CD8-positive, alpha-beta memory T cell (primary cell): ENCODE measurements around the gene MOSPD3. TPM values are rescaled to one million over a fixed set of nuclear protein-coding genes. Genes with fewer than 3 reads are reported as not detected.

Experiments used
- CTCF ChIA-PET: fragments of 350-600 bp; sonication (Branson Sonifier 250); formaldehyde crosslinking; loops from one replicate; lab custom pipeline; 2021; ENCODE audit warnings: antibody characterized with exemption; lab: Charles Lee
- POLR2A ChIA-PET: fragments of 350-600 bp; sonication (Branson Sonifier 250); formaldehyde crosslinking; loops from one replicate; lab custom pipeline; 2021; ENCODE audit warnings: antibody characterized with exemption; lab: Charles Lee
- DNase-seq, 5 donors: peaks; one replicate each; pipeline versions ENCODE4 v3.0.0 to v3.0.0-alpha.2; 2020 to 2022; ENCODE audit warnings: mixed read lengths in 1 of 5
- H3K27ac ChIP-seq: one replicate; pipeline ENCODE4 v1.7.0; 2013; ENCODE audit warnings: low read depth, mild to moderate bottlenecking, low read length, moderate library complexity
- H3K27me3 ChIP-seq: 2 replicates; pipeline ENCODE4 v1.7.0; 2013; ENCODE audit warnings: low read length, mild to moderate bottlenecking; ENCODE audit not compliant: insufficient read depth, poor library complexity, severe bottlenecking
- H3K36me3 ChIP-seq: 2 replicates; pipeline ENCODE4 v1.7.0; 2013; ENCODE audit warnings: mild to moderate bottlenecking, low read length, moderate library complexity; ENCODE audit not compliant: insufficient read depth
- H3K4me1 ChIP-seq: 2 replicates; pipeline ENCODE4 v1.7.0; 2013; ENCODE audit warnings: mild to moderate bottlenecking, low read length, moderate library complexity; ENCODE audit not compliant: insufficient read depth
- H3K4me3 ChIP-seq: 2 replicates; pipeline ENCODE4 v1.7.0; 2013; ENCODE audit warnings: mild to moderate bottlenecking, low read length
- H3K9me3 ChIP-seq: 2 replicates; pipeline ENCODE4 v1.7.0; 2013; ENCODE audit warnings: mild to moderate bottlenecking, low read length
- H3K27ac Mint-ChIP-seq, 8 donors: one replicate each; pipeline ENCODE4 v1.8.0; 2020 to 2021; ENCODE audit warnings: mixed read lengths in 8 of 8, mild to moderate bottlenecking in 6 of 8, inconsistent platforms in 3 of 8, moderate library complexity in 3 of 8
- H3K27me3 Mint-ChIP-seq, 2 donors: one replicate each; pipeline ENCODE4 v1.8.0; 2020 to 2021; ENCODE audit warnings: mixed read lengths in 2 of 2, mild to moderate bottlenecking in 1 of 2, moderate library complexity in 1 of 2
- H3K36me3 Mint-ChIP-seq, 3 donors: one replicate each; pipeline ENCODE4 v1.8.0; 2020 to 2021; ENCODE audit warnings: mixed read lengths in 3 of 3, inconsistent platforms in 1 of 3, mild to moderate bottlenecking in 1 of 3
- H3K4me1 Mint-ChIP-seq, 3 donors: one replicate each; pipeline ENCODE4 v1.8.0; 2020 to 2021; ENCODE audit warnings: mixed read lengths in 3 of 3, inconsistent platforms in 1 of 3, mild to moderate bottlenecking in 1 of 3
- H3K4me3 Mint-ChIP-seq, 7 donors: one replicate each; pipeline ENCODE4 v1.8.0; 2020 to 2021; ENCODE audit warnings: mixed read lengths in 7 of 7, mild to moderate bottlenecking in 6 of 7, moderate library complexity in 4 of 7, inconsistent platforms in 2 of 7
- H3K9me3 Mint-ChIP-seq, 5 donors: one replicate each; pipeline ENCODE4 v1.8.0; 2020 to 2022; ENCODE audit warnings: mixed read lengths in 5 of 5, mild to moderate bottlenecking in 3 of 5, moderate library complexity in 2 of 5, inconsistent platforms in 1 of 5
- polyA plus RNA-seq: library from polyadenylated mRNA; unstranded; fragments of 300-500 nt; fragmentation: Illumina TruSeq; gene quantifications from one replicate; pipeline ENCODE4 v1.2.3, GENCODE V29; 2021
- total RNA-seq, 2 experiments: library from RNA; stranded (reverse); gene quantifications; one replicate each; pipeline ENCODE4 v1.2.3, GENCODE V29; 2021

MOSPD3 gene
- total and polyA plus RNA-seq, 3 experiments from 2014 or later: 16.2 to 29.7 (median 16.3) TPM

DNA sequence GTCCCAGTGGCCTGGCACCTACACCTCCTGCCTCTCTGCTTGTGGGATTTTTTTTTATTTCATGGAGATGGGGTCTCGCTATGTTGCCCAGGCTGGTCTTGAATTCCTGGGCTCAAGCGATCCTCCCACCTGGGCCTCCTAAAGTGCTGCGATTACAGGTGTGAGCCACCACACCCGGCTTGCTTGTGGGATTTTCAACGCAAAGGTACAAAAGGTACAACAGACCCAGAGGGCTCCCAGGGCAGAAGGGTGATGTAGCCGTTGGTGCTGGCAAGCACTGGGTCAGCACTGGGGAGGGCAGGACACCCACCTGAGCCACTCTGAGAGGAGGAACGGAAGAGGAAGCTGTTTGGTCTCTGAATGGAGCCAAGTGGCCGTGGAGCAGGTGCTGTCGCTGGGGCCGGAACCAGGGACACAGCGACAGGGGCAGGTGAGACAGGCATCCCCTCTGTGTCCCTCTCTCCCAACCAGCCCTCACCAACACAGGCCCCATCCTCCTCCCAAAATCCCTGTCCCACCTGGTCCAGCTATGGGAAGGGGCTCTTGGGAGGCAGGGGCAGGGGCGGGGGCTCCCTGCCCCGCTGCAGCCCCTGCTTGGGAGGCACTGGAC, 35.9 kb upstream of the MOSPD3 start:
- POLR2A ChIA-PET: no interaction called here
- H3K36me3 Mint-ChIP-seq: peaks cover 0 to 62% (median 4%) of the 10 kb centered on the region in 3 donors
- CTCF ChIA-PET: interaction anchor here (2.0 to 4.1 kb wide), 2 partner anchors 12 to 17 kb away, joined by 6 to 19 read pairs; no protein-coding TSS in a partner anchor

DNA sequence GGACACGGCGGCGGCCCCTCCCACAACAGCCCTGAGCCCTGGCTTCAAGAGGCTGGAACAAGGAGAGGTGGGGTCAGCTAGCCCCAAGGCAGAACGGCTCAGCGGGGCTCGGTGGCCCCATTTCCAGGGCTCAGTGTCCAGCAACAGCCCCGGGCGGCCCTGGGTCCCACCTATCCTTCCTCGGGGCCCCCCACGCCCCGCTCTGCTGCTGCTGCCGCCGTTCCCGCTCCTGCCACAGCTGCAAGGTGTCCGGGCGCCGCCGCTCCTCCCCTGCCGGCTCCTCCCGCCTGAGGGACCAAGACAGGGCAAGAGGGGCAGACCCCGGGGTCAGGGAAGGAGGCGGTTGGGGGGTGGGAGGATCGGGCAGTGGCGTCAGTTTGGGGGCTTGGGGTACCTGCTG, 35.2 kb upstream of the MOSPD3 start:
- peak in 1 of 5 donors; percentile 45 for DNase-seq
- Mint-ChIP-seq H3K9me3 (no peaks in the 10 kb centered on the region), H3K36me3 (peaks cover 0 to 56% (median 4%) of the 10 kb centered on the region in 3 donors), H3K4me1 (peaks cover under 1 to 11% (median 4%) of the 10 kb centered on the region in 3 donors), H3K4me3 (no peak overlapping the region), H3K27me3 (no peaks in the 10 kb centered on the region), H3K27ac (no peak overlapping the region)
- peaks cover 67% of the 10 kb centered on the region for H3K36me3 ChIP-seq
- no peaks in the 10 kb centered on the region for H3K27me3 ChIP-seq
- no peaks in the 10 kb centered on the region for H3K9me3 ChIP-seq
- H3K4me1 ChIP-seq: peaks cover 20% of the 10 kb centered on the region
- ChIA-PET CTCF (interaction anchor here (2.0 to 4.1 kb wide), 3 partner anchors 9 to 18 kb away, joined by 6 to 19 read pairs (median 6); partner anchors contain the start of genes FBXO24 and LRCH4), POLR2A (interaction anchor here (1.2 kb wide), 1 partner anchor 9 kb away, joined by 3 read pairs; the partner anchor contains the start of genes FBXO24 and LRCH4)
- H3K4me3 ChIP-seq: no peak overlapping the region
- no peak overlapping the region for H3K27ac ChIP-seq

More for the DNA sequence above, 35.9 kb upstream of the MOSPD3 start:
- Mint-ChIP-seq H3K9me3 (no peaks in the 10 kb centered on the region), H3K4me3 (no peak overlapping the region), H3K4me1 (peaks cover 6 to 11% (median 10%) of the 10 kb centered on the region in 3 donors), H3K27ac (peak overlapping the region in 1 of 8 donors; percentile 58), H3K27me3 (no peaks in the 10 kb centered on the region)
- Histone ChIP-seq H3K4me3 (no peak overlapping the region), H3K27me3 (no peaks in the 10 kb centered on the region), H3K9me3 (no peaks in the 10 kb centered on the region), H3K27ac (no peak overlapping the region), H3K4me1 (peaks cover 19% of the 10 kb centered on the region), H3K36me3 (peaks cover 61% of the 10 kb centered on the region)
- DNase-seq: no peak

DNA sequence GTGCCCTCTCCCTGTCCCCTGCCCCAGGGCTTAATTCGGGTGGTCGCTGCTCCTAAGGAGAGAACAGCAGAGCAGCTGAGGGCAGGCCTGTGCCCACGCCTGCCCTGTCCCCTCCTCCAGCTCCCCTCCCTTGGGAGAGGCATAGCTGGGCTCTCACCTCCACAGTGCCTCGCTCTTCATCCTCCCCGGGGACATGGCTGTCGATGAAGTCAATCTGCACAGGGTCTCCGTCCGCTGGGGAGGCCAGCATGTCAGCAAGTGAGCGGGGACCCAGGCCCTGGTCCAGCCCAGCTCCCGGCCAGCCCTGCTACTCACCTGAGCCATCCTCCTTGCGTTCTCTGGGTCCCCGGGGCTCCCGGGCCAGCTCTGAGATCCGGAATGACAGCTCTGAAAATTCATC, 34.8 kb upstream of the MOSPD3 start:
- peaks cover 1 to 13% (median 3%) of the 10 kb centered on the region in 3 donors for H3K4me1 Mint-ChIP-seq
- POLR2A ChIA-PET: interaction anchor here (1.2 kb wide), 1 partner anchor 8 kb away, joined by 3 read pairs; the partner anchor contains the start of genes FBXO24 and LRCH4
- no peaks in the 10 kb centered on the region for H3K9me3 Mint-ChIP-seq

DNA sequence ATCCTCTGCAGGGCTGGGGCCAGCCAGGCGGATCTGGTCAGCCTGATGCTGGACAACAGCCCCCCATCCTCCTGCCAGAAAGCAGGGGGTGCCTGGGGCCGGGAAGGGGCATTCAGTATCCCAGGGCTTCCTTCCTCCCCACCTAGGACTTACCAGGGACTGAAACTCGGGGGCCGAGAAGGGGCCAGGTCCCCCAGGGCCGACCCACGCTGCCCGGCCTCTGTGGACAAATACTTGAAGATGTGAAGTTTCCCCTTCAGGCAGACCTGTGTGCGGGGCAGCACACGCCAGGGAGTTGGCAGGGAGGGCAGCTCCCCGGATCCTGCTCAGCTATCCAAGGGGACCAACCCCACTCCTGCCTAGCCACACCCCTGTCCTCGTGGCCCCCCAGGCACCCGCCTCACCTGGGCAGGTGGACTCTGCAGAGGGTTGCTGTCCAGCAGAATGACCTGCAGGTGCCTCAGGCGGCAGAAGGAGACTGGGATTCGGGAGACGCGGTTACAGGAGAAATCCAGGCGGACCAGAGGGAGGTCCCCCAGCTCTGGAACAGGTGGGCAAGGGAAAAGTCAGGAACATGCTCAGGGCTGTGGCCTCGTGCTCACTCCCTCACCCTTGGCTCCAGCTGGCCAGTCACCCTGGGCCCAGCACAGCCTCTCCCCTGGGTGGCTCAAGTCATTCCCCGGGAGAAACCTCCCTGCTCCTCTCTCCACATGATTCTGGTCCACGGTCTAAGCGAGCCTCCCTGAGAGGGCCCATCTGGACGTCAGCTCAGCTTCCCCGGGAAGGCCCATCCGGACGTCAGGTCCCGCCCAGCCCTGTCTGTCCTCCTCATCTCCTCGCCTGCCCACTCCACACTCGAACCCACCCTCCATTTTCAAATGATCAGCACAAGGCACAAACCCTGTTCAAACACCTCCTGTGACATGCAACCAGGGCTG, 33.8 kb upstream of the MOSPD3 start:
- no peaks in the 10 kb centered on the region for H3K9me3 ChIP-seq

More for the DNA sequence above, 34.8 kb upstream of the MOSPD3 start:
- H3K27me3 Mint-ChIP-seq: no peaks in the 10 kb centered on the region
- no peaks in the 10 kb centered on the region for H3K9me3 ChIP-seq
- peaks cover 24% of the 10 kb centered on the region for H3K4me1 ChIP-seq
- H3K36me3 ChIP-seq: peaks cover 71% of the 10 kb centered on the region
- CTCF ChIA-PET: interaction anchor here (2.0 to 4.1 kb wide), 3 partner anchors 9 to 18 kb away, joined by 6 to 19 read pairs (median 6); partner anchors contain the start of genes FBXO24 and LRCH4
- no peaks in the 10 kb centered on the region for H3K27me3 ChIP-seq
- peaks cover 0 to 54% (median 4%) of the 10 kb centered on the region in 3 donors for H3K36me3 Mint-ChIP-seq
- no peak overlapping the region for H3K4me3 Mint-ChIP-seq
- H3K4me3 ChIP-seq: no peak overlapping the region
- DNase-seq: peak in 1 of 5 donors; percentile 45
- no peak overlapping the region for H3K27ac ChIP-seq
- H3K27ac Mint-ChIP-seq: no peak overlapping the region

DNA sequence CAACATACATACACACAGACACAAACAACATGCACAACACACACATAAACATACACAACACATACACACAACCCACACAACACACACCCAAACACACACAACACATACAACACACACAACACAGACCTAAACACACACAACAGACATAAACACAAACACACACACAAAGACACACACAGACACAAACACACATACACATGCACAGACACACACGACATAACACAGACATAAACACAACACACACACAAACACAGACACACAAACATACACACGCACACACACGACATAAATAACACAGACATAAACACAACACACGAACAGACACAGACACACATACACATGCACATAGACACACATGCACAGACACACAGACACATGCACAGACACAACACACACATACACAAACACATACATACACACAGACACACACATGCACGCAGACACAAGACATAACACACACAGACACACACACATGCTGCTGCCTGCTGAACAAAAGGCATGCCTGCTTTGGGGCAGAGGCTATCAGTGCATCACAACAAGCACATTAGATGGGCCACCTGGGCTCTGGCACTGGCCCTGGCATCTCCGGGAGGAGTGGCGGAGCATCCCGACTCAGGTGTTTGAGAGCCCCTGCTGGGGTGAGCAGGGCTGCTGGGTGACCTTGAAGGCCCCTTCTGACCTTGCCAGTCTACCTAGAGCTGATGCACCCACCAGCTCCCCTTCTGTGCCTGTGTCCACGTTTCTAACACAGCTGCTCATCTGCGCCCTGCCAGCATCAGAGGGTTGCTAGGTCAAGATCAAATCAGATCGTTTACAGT, 31.7 kb upstream of the MOSPD3 start:
- no peak overlapping the region for H3K4me3 ChIP-seq
- Mint-ChIP-seq H3K4me3 (peak overlapping the region in 1 of 7 donors; percentile 57), H3K27ac (no peak overlapping the region), H3K27me3 (no peaks in the 10 kb centered on the region), H3K4me1 (peaks cover 23 to 43% (median 27%) of the 10 kb centered on the region in 3 donors), H3K36me3 (peaks cover 0 to 54% (median 2%) of the 10 kb centered on the region in 3 donors), H3K9me3 (no peaks in the 10 kb centered on the region)
- no peak overlapping the region for H3K27ac ChIP-seq
- peaks cover 64% of the 10 kb centered on the region for H3K36me3 ChIP-seq
- no peaks in the 10 kb centered on the region for H3K27me3 ChIP-seq
- peaks cover 50% of the 10 kb centered on the region for H3K4me1 ChIP-seq
- POLR2A ChIA-PET: interaction anchor here (0.6 to 6.0 kb wide), 2 partner anchors 9 to 44 kb away, joined by 3 to 42 read pairs; no protein-coding TSS in a partner anchor
- DNase-seq: no peak
- CTCF ChIA-PET: interaction anchor here (0.9 to 1.2 kb wide), 2 partner anchors 20 to 32 kb away, joined by 3 to 4 read pairs; partner anchors contain the start of gene MOSPD3
- no peaks in the 10 kb centered on the region for H3K9me3 ChIP-seq

More for the DNA sequence above, 33.8 kb upstream of the MOSPD3 start:
- DNase-seq: no peak
- Mint-ChIP-seq H3K4me3 (no peak overlapping the region), H3K36me3 (peaks cover 0 to 57% (median 4%) of the 10 kb centered on the region in 3 donors), H3K27me3 (no peaks in the 10 kb centered on the region), H3K4me1 (peaks cover 11 to 23% (median 13%) of the 10 kb centered on the region in 3 donors), H3K9me3 (no peaks in the 10 kb centered on the region), H3K27ac (peak overlapping the region in 1 of 8 donors; percentile 91)
- ChIA-PET CTCF (interaction anchor here (1.1 to 4.1 kb wide), 3 partner anchors 8 to 18 kb away, joined by 3 to 19 read pairs (median 6); partner anchors contain the start of genes FBXO24 and LRCH4), POLR2A (interaction anchor here (1.2 kb wide), 1 partner anchor 7 kb away, joined by 3 read pairs; the partner anchor contains the start of genes FBXO24 and LRCH4)
- Histone ChIP-seq H3K27me3 (no peaks in the 10 kb centered on the region), H3K36me3 (peaks cover 72% of the 10 kb centered on the region), H3K27ac (no peak overlapping the region), H3K4me1 (peaks cover 34% of the 10 kb centered on the region), H3K4me3 (no peak overlapping the region)

DNA sequence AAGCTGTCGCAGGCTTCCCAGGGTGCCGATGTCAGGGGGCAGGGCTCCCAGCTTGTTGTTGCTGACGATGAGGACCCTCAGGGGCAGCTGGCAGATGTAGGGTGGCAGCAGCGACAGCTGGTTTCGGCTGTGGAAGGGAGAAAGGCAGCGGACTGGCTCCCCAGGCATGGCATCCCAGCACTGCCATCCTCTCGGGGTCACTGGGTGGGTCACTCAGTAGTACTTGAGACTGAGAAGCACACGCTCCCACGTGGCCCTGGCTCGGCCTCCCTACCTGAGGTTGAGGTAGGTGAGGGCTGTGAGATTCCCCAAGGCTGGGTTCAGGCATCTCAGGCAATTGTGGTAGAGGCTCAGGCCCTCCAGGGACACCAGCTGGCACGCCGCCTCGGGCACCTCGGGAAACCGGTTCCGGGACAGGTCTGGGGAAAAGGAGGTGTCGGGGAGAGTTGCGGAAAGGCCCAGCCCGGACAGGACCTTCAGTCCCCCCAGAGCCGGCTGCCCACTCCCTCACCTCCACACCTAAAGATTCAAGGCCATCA, 30.2 kb upstream of the MOSPD3 start:
- ChIA-PET POLR2A (interaction anchor here (0.6 to 6.0 kb wide), 4 partner anchors 10 to 154 kb away, joined by 3 to 42 read pairs (median 3); partner anchors contain the start of gene ZCWPW1), CTCF (interaction anchor here (0.9 to 1.2 kb wide), 2 partner anchors 30 to 51 kb away, joined by 4 read pairs; partner anchors contain the start of gene MOSPD3)
- Histone ChIP-seq H3K4me3 (peak overlapping the region; percentile 87), H3K27me3 (no peaks in the 10 kb centered on the region), H3K9me3 (no peaks in the 10 kb centered on the region), H3K27ac (no peak overlapping the region), H3K4me1 (peaks cover 54% of the 10 kb centered on the region), H3K36me3 (peaks cover 51% of the 10 kb centered on the region)
- H3K9me3 Mint-ChIP-seq: no peaks in the 10 kb centered on the region
- no peak for DNase-seq
- H3K27me3 Mint-ChIP-seq: peaks cover 0 to 3% of the 10 kb centered on the region in 2 donors
- H3K4me1 Mint-ChIP-seq: peaks cover 25 to 50% (median 31%) of the 10 kb centered on the region in 3 donors
- H3K27ac Mint-ChIP-seq: peak overlapping the region in 5 of 8 donors; percentile 54 to 99 (median 91)
- H3K36me3 Mint-ChIP-seq: peaks cover 0 to 44% (median 2%) of the 10 kb centered on the region in 3 donors
- H3K4me3 Mint-ChIP-seq: peak overlapping the region in 3 of 7 donors; percentile 68 to 94 (median 91)
